GM12878 (cell line): ENCODE results near the gene PCDHGC5. TPM values are rescaled to one million over a fixed set of nuclear protein-coding genes. Genes with fewer than 3 reads are reported as not detected.

Experiments
- BCL11A ChIP-seq: IDR thresholded peaks from 2 replicates; pipeline ENCODE4 v1.6.1; 2011; ENCODE audit warnings: low read depth, low read length
- CBX5 ChIP-seq: sonication (generic); IDR thresholded peaks from 2 replicates; pipeline ENCODE4 v1.6.1; 2016; ENCODE audit warnings: low read depth, moderate library complexity, mild to moderate bottlenecking, inconsistent platforms
- CEBPB ChIP-seq, 2 experiments: fragments of 150-350 bp in 1 of 2; IDR thresholded peaks; 2 replicates each; pipeline ENCODE4 v1.6.1; 2012 to 2014; ENCODE audit warnings: low read depth in 2 of 2, low read length in 2 of 2, borderline replicate concordance in 1 of 2, inconsistent platforms in 1 of 2
- CREB1 ChIP-seq: IDR thresholded peaks from 2 replicates; pipeline ENCODE4 v1.6.1; 2012; ENCODE audit warnings: low read depth, mild to moderate bottlenecking, inconsistent platforms
- EP300 ChIP-seq, 2 experiments: fragments of 150-350 bp in 1 of 2; IDR thresholded peaks; 2 replicates each; pipeline ENCODE4 v1.6.1; 2011 to 2012; ENCODE audit warnings: low read depth in 2 of 2, low read length in 2 of 2, borderline replicate concordance in 1 of 2, improper control_type of control experiment in 1 of 2, inconsistent platforms in 1 of 2; ENCODE audit not compliant: control insufficient read depth in 1 of 2
- FOXM1 ChIP-seq: IDR thresholded peaks from 2 replicates; pipeline ENCODE4 v1.6.1; 2012; ENCODE audit warnings: low read depth, mild to moderate bottlenecking, inconsistent platforms, low read length, moderate library complexity
- IKZF2 ChIP-seq, 2 experiments: fragments of 450-650 bp; IDR thresholded peaks; 2 replicates each; pipeline ENCODE4 v1.6.1; 2017; ENCODE audit warnings: mild to moderate bottlenecking in 2 of 2, moderate library complexity in 2 of 2
- MEF2A ChIP-seq: IDR thresholded peaks from 2 replicates; pipeline ENCODE4 v1.6.1; 2011; ENCODE audit warnings: low read depth, mild to moderate bottlenecking, low read length, moderate library complexity; ENCODE audit not compliant: insufficient read depth
- NBN ChIP-seq: fragments of 450-650 bp; IDR thresholded peaks from 2 replicates; pipeline ENCODE4 v1.6.1; 2016
- NFXL1 ChIP-seq: fragments of 450-650 bp; IDR thresholded peaks from 2 replicates; pipeline ENCODE4 v1.6.1; 2017; ENCODE audit warnings: antibody characterized with exemption, mild to moderate bottlenecking, borderline replicate concordance
- PAX8 ChIP-seq: fragments of 450-650 bp; IDR thresholded peaks from 2 replicates; pipeline ENCODE4 v1.6.1; 2017; ENCODE audit warnings: mild to moderate bottlenecking, moderate library complexity
- RAD51 ChIP-seq: fragments of 450-650 bp; IDR thresholded peaks from 2 replicates; pipeline ENCODE4 v1.6.1; 2016; ENCODE audit warnings: moderate library complexity, mild to moderate bottlenecking, inconsistent platforms
- RB1 ChIP-seq: fragments of 450-650 bp; formaldehyde crosslinking; IDR thresholded peaks from 2 replicates; pipeline ENCODE4 v1.6.1; 2017; ENCODE audit warnings: mild to moderate bottlenecking, borderline replicate concordance
- RCOR1 ChIP-seq: conservative IDR thresholded peaks from 2 replicates; pipeline ENCODE4 v1.6.1; 2012; ENCODE audit warnings: low read depth, low read length, improper control_type of control experiment
- STAT3 ChIP-seq: IDR thresholded peaks from 2 replicates; pipeline ENCODE4 v1.6.1; 2011; ENCODE audit warnings: low read depth, low read length, improper control_type of control experiment
- SUPT20H ChIP-seq: IDR thresholded peaks from 2 replicates; pipeline ENCODE4 v1.6.1; 2011; ENCODE audit warnings: low read depth, mild to moderate bottlenecking, low read length, moderate library complexity, borderline replicate concordance; ENCODE audit not compliant: control insufficient read depth
- polyA plus RNA-seq, 11 experiments: library from polyadenylated mRNA; depleted of rRNA in 4 of 11; unstranded in 6 of 11; stranded (reverse) in 5 of 11; fragments of >200 nt; fragmentation: Nextera tagmentation in 4 of 11; fragmentation: Illumina TruSeq in 1 of 11; extraction: Ambion mirVana in 4 of 11; extraction: Trizol in 1 of 11; gene quantifications; 1 replicate in 1 of 11; 2 replicates in 10 of 11; pipeline versions ENCODE4 v1.2.1 to v1.2.3, GENCODE V29; 2011 to 2016; ENCODE audit warnings: inconsistent platforms in 2 of 11, missing spikeins in 2 of 11, low read depth in 1 of 11
- total RNA-seq, 4 experiments: library from RNA; depleted of rRNA in 3 of 4; stranded (reverse); fragments of >200 nt in 3 of 4; fragmentation: Illumina TruSeq in 1 of 4; extraction: Trizol in 1 of 4; gene quantifications; 2 replicates each; pipeline versions ENCODE4 v1.2.1 to v1.2.3, GENCODE V29; 2013 to 2021
- TF ChIP-seq, protein P1 (sequence below): fragments of 450-650 bp; IDR thresholded peaks from 2 replicates; pipeline ENCODE4 v1.6.1; 2017; ENCODE audit warnings: borderline replicate concordance
- TF ChIP-seq, protein P2 (sequence below): fragments of 450-650 bp; IDR thresholded peaks from 2 replicates; pipeline ENCODE4 v1.6.1; 2016; ENCODE audit warnings: mild to moderate bottlenecking
- TF ChIP-seq, protein P3 (sequence below): IDR thresholded peaks from 2 replicates; pipeline ENCODE4 v1.6.1; 2011; ENCODE audit warnings: borderline replicate concordance, low read depth, mild to moderate bottlenecking, moderate library complexity, mixed read lengths, low read length; ENCODE audit not compliant: insufficient read depth; ENCODE audit errors: extremely low read length
- TF ChIP-seq, protein P4 (sequence below): fragments of 150-350 bp; IDR thresholded peaks from 2 replicates; pipeline ENCODE4 v1.6.1; 2014; ENCODE audit warnings: mild to moderate bottlenecking, low read depth, low read length
- TF ChIP-seq, protein P5 (sequence below): fragments of 450-650 bp; IDR thresholded peaks from 2 replicates; pipeline ENCODE4 v1.6.1; 2018; ENCODE audit warnings: borderline replicate concordance, mild to moderate bottlenecking; ENCODE audit not compliant: partially characterized antibody

PCDHGC5 gene
- total and polyA plus RNA-seq, 10 of the 15 experiments (the other 5 are each of a cell fraction or from before 2014, with no cell fraction given) = 0.05 to 0.87 (median 0.18) TPM; not detected in 2

DNA sequence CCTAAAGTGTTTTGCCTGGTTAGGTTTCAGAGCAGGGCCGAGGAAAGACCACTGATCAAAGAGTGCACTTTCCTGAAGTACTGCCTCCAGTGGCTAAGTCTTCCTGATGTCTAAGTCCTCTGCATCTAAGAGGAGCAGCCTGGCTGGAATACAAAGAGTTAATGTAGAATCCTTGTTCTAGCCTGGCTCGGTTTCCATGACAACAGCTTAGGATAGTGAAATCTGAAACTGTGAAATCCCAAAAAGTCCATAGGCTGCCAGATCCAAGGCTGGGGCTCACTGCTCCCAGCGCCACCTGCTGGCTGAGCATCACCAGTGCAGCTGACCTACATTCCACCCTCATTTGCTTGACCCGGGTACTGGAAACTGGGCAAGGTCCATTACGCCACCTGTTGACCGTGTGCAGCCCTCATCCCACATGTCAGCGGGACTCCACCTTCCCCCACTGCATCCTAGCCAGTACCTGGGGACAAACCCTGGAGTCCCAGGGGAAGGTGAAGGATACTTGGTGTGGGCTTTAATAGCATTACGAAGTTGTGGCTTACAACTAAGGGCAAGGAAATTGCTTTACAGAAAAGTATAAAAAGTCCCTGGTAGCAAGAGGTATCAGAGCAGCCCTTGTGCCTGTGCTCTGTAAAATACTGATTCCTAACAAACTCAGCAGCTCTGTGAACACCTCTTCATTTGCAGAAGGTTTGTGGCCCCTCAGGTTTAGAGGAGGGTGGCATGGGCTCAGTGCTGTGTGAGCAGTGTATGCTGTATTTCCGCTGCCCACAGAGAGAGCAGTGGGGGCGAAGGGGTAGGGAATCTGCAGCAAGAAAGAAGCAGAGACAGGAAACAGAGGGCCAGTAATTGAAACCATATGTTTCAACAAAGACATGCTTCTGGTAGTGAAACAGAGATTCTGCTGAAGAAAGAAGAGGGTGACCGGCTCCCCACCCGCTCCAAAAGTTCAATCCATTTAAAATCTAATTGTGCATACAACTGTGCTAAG lies 36.0 kb downstream of the PCDHGC5 start (continued):
- TF ChIP-seq, protein P1, sequence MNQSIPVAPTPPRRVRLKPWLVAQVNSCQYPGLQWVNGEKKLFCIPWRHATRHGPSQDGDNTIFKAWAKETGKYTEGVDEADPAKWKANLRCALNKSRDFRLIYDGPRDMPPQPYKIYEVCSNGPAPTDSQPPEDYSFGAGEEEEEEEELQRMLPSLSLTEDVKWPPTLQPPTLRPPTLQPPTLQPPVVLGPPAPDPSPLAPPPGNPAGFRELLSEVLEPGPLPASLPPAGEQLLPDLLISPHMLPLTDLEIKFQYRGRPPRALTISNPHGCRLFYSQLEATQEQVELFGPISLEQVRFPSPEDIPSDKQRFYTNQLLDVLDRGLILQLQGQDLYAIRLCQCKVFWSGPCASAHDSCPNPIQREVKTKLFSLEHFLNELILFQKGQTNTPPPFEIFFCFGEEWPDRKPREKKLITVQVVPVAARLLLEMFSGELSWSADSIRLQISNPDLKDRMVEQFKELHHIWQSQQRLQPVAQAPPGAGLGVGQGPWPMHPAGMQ = no peak
- peak; percentile 75 to 84 for TF ChIP-seq IKZF2 (IDR thresholded peaks at IDR 0.05)
- TF ChIP-seq FOXM1 = 0 out of 2 replicates have a peak, but pooled peaks have one; percentile 53
- 0 out of 2 replicates have a peak, but pooled peaks have one; percentile 34 for TF ChIP-seq BCL11A
- TF ChIP-seq SUPT20H = no peak
- TF ChIP-seq MEF2A = 0 out of 2 replicates have a peak, but pooled peaks have one; percentile 34
- no peak for TF ChIP-seq RCOR1
- no peak for TF ChIP-seq STAT3
- TF ChIP-seq RB1 = peak; percentile 63; the same call in 1 of the 2 replicates
- TF ChIP-seq EP300 (IDR thresholded peaks at IDR 0.05; ENCODE audit: borderline replicate concordance in 1 of 2, control insufficient read depth in 1 of 2, low read depth in 2 of 2, low read length in 2 of 2) = 0 out of 4 replicates have a peak, but pooled peaks of 1 of the 2 experiments have one; percentile 38
- TF ChIP-seq PAX8 = no peak
- TF ChIP-seq NFXL1 = no peak
- TF ChIP-seq CEBPB (IDR thresholded peaks at IDR 0.05; ENCODE audit: borderline replicate concordance in 1 of 2, low read depth in 2 of 2, low read length in 2 of 2) = no peak
- TF ChIP-seq, protein P2, sequence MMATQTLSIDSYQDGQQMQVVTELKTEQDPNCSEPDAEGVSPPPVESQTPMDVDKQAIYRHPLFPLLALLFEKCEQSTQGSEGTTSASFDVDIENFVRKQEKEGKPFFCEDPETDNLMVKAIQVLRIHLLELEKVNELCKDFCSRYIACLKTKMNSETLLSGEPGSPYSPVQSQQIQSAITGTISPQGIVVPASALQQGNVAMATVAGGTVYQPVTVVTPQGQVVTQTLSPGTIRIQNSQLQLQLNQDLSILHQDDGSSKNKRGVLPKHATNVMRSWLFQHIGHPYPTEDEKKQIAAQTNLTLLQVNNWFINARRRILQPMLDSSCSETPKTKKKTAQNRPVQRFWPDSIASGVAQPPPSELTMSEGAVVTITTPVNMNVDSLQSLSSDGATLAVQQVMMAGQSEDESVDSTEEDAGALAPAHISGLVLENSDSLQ = peak; percentile 32; the same call in 1 of the 2 replicates
- TF ChIP-seq, protein P3, sequence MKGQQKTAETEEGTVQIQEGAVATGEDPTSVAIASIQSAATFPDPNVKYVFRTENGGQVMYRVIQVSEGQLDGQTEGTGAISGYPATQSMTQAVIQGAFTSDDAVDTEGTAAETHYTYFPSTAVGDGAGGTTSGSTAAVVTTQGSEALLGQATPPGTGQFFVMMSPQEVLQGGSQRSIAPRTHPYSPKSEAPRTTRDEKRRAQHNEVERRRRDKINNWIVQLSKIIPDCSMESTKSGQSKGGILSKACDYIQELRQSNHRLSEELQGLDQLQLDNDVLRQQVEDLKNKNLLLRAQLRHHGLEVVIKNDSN = no peak
- TF ChIP-seq RAD51 = no peak
- TF ChIP-seq, protein P4, sequence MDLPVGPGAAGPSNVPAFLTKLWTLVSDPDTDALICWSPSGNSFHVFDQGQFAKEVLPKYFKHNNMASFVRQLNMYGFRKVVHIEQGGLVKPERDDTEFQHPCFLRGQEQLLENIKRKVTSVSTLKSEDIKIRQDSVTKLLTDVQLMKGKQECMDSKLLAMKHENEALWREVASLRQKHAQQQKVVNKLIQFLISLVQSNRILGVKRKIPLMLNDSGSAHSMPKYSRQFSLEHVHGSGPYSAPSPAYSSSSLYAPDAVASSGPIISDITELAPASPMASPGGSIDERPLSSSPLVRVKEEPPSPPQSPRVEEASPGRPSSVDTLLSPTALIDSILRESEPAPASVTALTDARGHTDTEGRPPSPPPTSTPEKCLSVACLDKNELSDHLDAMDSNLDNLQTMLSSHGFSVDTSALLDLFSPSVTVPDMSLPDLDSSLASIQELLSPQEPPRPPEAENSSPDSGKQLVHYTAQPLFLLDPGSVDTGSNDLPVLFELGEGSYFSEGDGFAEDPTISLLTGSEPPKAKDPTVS = no peak
- TF ChIP-seq, protein P5, sequence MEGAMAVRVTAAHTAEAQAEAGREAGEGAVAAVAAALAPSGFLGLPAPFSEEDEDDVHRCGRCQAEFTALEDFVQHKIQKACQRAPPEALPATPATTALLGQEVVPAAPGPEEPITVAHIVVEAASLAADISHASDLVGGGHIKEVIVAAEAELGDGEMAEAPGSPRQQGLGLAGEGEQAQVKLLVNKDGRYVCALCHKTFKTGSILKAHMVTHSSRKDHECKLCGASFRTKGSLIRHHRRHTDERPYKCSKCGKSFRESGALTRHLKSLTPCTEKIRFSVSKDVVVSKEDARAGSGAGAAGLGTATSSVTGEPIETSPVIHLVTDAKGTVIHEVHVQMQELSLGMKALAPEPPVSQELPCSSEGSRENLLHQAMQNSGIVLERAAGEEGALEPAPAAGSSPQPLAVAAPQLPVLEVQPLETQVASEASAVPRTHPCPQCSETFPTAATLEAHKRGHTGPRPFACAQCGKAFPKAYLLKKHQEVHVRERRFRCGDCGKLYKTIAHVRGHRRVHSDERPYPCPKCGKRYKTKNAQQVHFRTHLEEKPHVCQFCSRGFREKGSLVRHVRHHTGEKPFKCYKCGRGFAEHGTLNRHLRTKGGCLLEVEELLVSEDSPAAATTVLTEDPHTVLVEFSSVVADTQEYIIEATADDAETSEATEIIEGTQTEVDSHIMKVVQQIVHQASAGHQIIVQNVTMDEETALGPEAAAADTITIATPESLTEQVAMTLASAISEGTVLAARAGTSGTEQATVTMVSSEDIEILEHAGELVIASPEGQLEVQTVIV = no peak
- TF ChIP-seq CBX5 = peak; percentile 46; the same call in 1 of the 2 replicates
- peak; percentile 88 for TF ChIP-seq NBN
- TF ChIP-seq CREB1 = no peak
